ENCODE data around the gene NUMBL.

DNA sequence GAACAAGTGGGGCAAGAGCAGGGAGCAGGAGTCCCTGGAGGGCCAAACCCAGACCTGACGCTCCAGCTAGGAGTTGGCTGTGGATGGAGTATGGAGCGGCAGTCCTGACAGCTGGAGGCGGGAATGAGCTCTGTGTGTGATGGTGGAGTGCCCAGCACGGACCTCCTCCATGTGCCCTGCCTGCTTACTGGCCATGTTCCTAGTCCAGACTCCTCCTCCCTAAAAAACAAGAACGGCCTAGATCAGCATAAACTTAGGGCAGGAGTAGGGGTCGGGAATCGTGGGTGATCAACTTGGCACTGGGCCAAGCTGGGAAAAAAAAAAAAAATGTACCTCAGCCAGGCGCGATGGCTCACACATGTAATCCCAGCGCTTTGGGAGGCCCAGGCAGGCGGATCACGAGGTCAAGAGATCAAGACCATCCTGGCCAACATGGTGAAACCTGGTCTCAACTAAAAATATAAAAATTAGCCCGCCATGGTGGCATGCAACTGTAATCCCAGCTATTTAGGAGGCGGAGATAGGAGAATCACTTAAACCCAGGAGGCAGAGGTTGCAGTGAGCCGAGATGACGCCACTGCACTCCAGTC is 59.8 kb downstream of the NUMBL start:
- no peak for TF ChIP-seq SIN3A (IDR thresholded peaks at IDR 0.05; ENCODE audit: borderline replicate concordance, insufficient read depth, low read length)
- TF ChIP-seq POLR2AphosphoS5 (IDR thresholded peaks at IDR 0.05; ENCODE audit: low read depth, low read length): no peak
